Stomach (tissue), 9 donors: Measurements from ENCODE around the gene CSF2. TPM values are rescaled to one million over a fixed set of nuclear protein-coding genes. Genes with fewer than 3 reads are reported as not detected.

ENCODE experiments used
- DNase-seq, 2 donors: peaks; one replicate each; pipeline versions ENCODE4 v3.0.0 to v3.0.0-alpha.2; 2013 to 2019
- H3K27ac ChIP-seq, 5 donors: fragments of 200-600 bp in 4 of 5; sonication (generic) in 4 of 5; one replicate each; pipeline ENCODE4 v1.5.1; 2013 to 2019; ENCODE audit warnings: mild to moderate bottlenecking in 1 of 5, moderate library complexity in 1 of 5
- H3K27me3 ChIP-seq, 3 donors: fragments of 200-600 bp; sonication (generic); one replicate each; pipeline ENCODE4 v1.5.1; 2017 to 2019; ENCODE audit warnings: mixed run types in 1 of 3
- H3K36me3 ChIP-seq, 4 donors: fragments of 200-600 bp; sonication (generic); 1 replicate in 3 of 4; 2 replicates in 1 of 4; pipeline ENCODE4 v1.5.1; 2016 to 2019
- H3K4me1 ChIP-seq, 4 donors: fragments of 200-600 bp; sonication (generic); one replicate each; pipeline ENCODE4 v1.5.1; 2016 to 2019
- H3K4me3 ChIP-seq, 4 donors: fragments of 200-600 bp; sonication (generic) in 3 of 4; one replicate each; pipeline ENCODE4 v1.5.1; 2016 to 2019; ENCODE audit warnings: mild to moderate bottlenecking in 1 of 4
- H3K9me3 ChIP-seq, 4 donors: fragments of 200-600 bp; sonication (generic); one replicate each; pipeline ENCODE4 v1.5.1; 2016 to 2019
- EP300 ChIP-seq: sonication (generic); formaldehyde crosslinking; IDR thresholded peaks from one replicate; pipeline ENCODE4 v1.6.1; 2017; ENCODE audit warnings: antibody characterized with exemption
- POLR2A ChIP-seq, 4 donors: fragments of 450-650 bp; IDR thresholded peaks; one replicate each; pipeline ENCODE4 v1.6.1; 2016; ENCODE audit warnings: antibody characterized with exemption in 4 of 4, control low read depth in 2 of 4, mild to moderate bottlenecking in 1 of 4, moderate library complexity in 1 of 4
- POLR2AphosphoS5 ChIP-seq, 3 donors: sonication (generic); formaldehyde crosslinking; IDR thresholded peaks; one replicate each; pipeline ENCODE4 v1.6.1; 2016; ENCODE audit warnings: antibody characterized with exemption in 3 of 3
- WGBS, 5 donors: extraction: QIAGEN DNeasy Blood & Tissue Kit in 3 of 5; methylation state at CpG; one replicate each; pipeline versions ENCODE4 v1.1.5 to v1.1.7; 2013 to 2018; 5-methylcytosine and 5-hydroxymethylcytosine counted together
- intact Hi-C: fragments of 100-400 bp; cut with DNase I; formaldehyde crosslinking; loops from one replicate; pipeline ENCODE4 v1.15.1; 2023; ENCODE audit warnings: low total_unique reads
- polyA plus RNA-seq, 3 donors: library from polyadenylated mRNA; stranded (reverse); fragments of 200-250 nt; gene quantifications; one replicate each; pipeline ENCODE4 v1.2.3, GENCODE V29; 2013
- total RNA-seq, 5 donors: library from RNA; depleted of rRNA; stranded (reverse); fragments of >200 nt; gene quantifications; one replicate each; pipeline versions ENCODE4 v1.1.0 to v1.2.3, GENCODE V29; 2014 to 2016
- TF ChIP-seq, protein P1 (sequence below), 7 experiments: fragments of 450-650 bp in 4 of 7; fragments of 200-600 bp in 3 of 7; sonication (generic) in 3 of 7; IDR thresholded peaks; one replicate each; pipeline ENCODE4 v1.5.1; 2016 to 2019; ENCODE audit warnings: antibody characterized with exemption in 7 of 7, control low read depth in 2 of 7, mild to moderate bottlenecking in 1 of 7
- donor health status: healthy with polysubstance abuse.
- donor health status: Bipolar disorder and iron deficiency.
- donor health status: healthy.

The CSF2 gene
- total and polyA plus RNA-seq, 8 donors: not detected

DNA sequence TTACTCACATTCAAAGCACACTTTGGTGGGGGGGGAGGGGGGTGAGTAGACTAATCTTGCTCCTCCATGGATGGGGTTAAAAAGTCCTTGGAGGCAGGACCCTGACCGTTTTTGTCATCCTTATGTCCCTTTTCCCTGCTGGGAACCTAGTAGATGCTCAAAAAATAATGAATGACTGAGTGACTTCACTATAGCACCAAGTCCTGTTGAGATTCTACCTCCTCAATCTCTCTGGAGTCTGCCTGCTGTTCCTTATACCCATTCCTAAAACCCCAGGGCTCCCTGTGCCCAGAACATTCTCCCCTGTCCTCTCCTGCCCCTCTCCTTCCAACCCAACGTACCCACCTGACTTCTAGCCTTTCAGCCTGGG, 2.3 kb upstream of the CSF2 start:
- intact Hi-C loops: no loop called here
- H3K9me3 ChIP-seq: no peaks in the 10 kb centered on the region
- TF ChIP-seq, protein P1, sequence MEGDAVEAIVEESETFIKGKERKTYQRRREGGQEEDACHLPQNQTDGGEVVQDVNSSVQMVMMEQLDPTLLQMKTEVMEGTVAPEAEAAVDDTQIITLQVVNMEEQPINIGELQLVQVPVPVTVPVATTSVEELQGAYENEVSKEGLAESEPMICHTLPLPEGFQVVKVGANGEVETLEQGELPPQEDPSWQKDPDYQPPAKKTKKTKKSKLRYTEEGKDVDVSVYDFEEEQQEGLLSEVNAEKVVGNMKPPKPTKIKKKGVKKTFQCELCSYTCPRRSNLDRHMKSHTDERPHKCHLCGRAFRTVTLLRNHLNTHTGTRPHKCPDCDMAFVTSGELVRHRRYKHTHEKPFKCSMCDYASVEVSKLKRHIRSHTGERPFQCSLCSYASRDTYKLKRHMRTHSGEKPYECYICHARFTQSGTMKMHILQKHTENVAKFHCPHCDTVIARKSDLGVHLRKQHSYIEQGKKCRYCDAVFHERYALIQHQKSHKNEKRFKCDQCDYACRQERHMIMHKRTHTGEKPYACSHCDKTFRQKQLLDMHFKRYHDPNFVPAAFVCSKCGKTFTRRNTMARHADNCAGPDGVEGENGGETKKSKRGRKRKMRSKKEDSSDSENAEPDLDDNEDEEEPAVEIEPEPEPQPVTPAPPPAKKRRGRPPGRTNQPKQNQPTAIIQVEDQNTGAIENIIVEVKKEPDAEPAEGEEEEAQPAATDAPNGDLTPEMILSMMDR (IDR thresholded peaks at IDR 0.05): no peak
- TF ChIP-seq EP300 (no peak), POLR2AphosphoS5 (IDR thresholded peaks at IDR 0.05) (no peak), POLR2A (IDR thresholded peaks at IDR 0.05) (no peak)
- H3K36me3 ChIP-seq: no peaks in the 10 kb centered on the region
- no peaks in the 10 kb centered on the region for H3K27me3 ChIP-seq
- H3K27ac ChIP-seq: no peak overlapping the region
- 72 to 91% (median 78%) methylated on average over 2 of the region's 2 CpGs for WGBS, 5 donors
- H3K4me1 ChIP-seq: peaks cover 5 to 37% (median 16%) of the 10 kb centered on the region in 4 donors
- no peak overlapping the region for H3K4me3 ChIP-seq
- DNase-seq: no peak

DNA sequence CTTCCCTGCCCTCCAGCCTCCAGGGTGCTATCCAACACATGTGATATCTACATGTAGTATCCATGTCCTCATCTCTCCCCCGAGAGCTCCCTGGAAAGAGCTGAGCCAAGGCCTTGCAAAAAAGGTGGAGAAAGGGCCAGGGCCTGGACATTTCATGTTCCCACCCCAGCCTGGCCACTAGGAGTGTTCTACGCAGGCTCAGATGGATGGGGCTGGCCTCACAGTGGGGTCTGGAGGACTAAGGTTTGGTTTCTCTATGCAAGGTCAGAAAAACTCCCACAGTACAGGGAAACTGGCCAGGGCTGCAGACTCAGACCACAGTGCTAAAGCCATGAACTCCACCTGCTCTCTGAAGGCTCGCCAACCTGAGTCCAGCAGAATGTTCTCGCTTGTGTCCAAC, 1.5 kb upstream of the CSF2 start:
- WGBS, 5 donors: 86 to 100% (median 96%) methylated on average over 1 to 4 of the region's 4 CpGs
- H3K36me3 ChIP-seq: no peaks in the 10 kb centered on the region
- H3K27me3 ChIP-seq: no peaks in the 10 kb centered on the region
- DNase-seq: no peak
- no peak overlapping the region for H3K4me3 ChIP-seq
- TF ChIP-seq EP300: no peak
- TF ChIP-seq, protein P1 (IDR thresholded peaks at IDR 0.05): no peak
- TF ChIP-seq POLR2A (IDR thresholded peaks at IDR 0.05): no peak
- no peak for TF ChIP-seq POLR2AphosphoS5 (IDR thresholded peaks at IDR 0.05)
- no peak overlapping the region for H3K27ac ChIP-seq
- no peaks in the 10 kb centered on the region for H3K9me3 ChIP-seq
- intact Hi-C loops: no loop called here
- H3K4me1 ChIP-seq: peaks cover 5 to 37% (median 16%) of the 10 kb centered on the region in 4 donors

GRCh38 chr5:132072528-132072927, 1.1 kb upstream of the CSF2 start:
- Histone ChIP-seq H3K4me3 (no peak overlapping the region), H3K27me3 (no peaks in the 10 kb centered on the region), H3K4me1 (peaks cover 5 to 37% (median 16%) of the 10 kb centered on the region in 4 donors), H3K9me3 (no peaks in the 10 kb centered on the region), H3K27ac (no peak overlapping the region), H3K36me3 (no peaks in the 10 kb centered on the region)
- TF ChIP-seq POLR2AphosphoS5 (IDR thresholded peaks at IDR 0.05): no peak
- TF ChIP-seq POLR2A (IDR thresholded peaks at IDR 0.05): no peak
- TF ChIP-seq, protein P1 (IDR thresholded peaks at IDR 0.05): no peak
- no peak for TF ChIP-seq EP300
- 26 to 79% (median 43%) methylated on average over 1 to 2 of the region's 2 CpGs for WGBS, 5 donors
- peak in 1 of 2 donors; percentile 69 for DNase-seq
- intact Hi-C loops: no loop called here

DNA sequence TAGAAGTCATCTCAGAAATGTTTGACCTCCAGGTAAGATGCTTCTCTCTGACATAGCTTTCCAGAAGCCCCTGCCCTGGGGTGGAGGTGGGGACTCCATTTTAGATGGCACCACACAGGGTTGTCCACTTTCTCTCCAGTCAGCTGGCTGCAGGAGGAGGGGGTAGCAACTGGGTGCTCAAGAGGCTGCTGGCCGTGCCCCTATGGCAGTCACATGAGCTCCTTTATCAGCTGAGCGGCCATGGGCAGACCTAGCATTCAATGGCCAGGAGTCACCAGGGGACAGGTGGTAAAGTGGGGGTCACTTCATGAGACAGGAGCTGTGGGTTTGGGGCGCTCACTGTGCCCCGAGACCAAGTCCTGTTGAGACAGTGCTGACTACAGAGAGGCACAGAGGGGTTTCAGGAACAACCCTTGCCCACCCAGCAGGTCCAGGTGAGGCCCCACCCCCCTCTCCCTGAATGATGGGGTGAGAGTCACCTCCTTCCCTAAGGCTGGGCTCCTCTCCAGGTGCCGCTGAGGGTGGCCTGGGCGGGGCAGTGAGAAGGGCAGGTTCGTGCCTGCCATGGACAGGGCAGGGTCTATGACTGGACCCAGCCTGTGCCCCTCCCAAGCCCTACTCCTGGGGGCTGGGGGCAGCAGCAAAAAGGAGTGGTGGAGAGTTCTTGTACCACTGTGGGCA, 642 bp downstream of the CSF2 start:
- intact Hi-C loops: no loop called here

More for the DNA sequence above, 642 bp downstream of the CSF2 start:
- Histone ChIP-seq H3K4me1 (peaks cover 5 to 37% (median 16%) of the 10 kb centered on the region in 4 donors), H3K27ac (no peak overlapping the region), H3K4me3 (no peak overlapping the region), H3K27me3 (no peaks in the 10 kb centered on the region), H3K9me3 (no peaks in the 10 kb centered on the region), H3K36me3 (no peaks in the 10 kb centered on the region)
- peak in 1 of 2 donors; percentile 16 for DNase-seq
- WGBS, 5 donors: 53 to 92% (median 78%) methylated on average over 3 to 7 of the region's 7 CpGs
- TF ChIP-seq EP300 (no peak), POLR2AphosphoS5 (IDR thresholded peaks at IDR 0.05) (no peak), POLR2A (IDR thresholded peaks at IDR 0.05) (no peak)
- TF ChIP-seq, protein P1 (IDR thresholded peaks at IDR 0.05): no peak
